Measurements from ENCODE around the gene CADPS. TPM values are rescaled to one million over a fixed set of nuclear protein-coding genes. Genes with fewer than 3 reads are reported as not detected.

CADPS gene
- polyA plus RNA-seq, 1 of the 3 experiments (the other 2 are of a cell fraction), result 5.8 TPM

DNA sequence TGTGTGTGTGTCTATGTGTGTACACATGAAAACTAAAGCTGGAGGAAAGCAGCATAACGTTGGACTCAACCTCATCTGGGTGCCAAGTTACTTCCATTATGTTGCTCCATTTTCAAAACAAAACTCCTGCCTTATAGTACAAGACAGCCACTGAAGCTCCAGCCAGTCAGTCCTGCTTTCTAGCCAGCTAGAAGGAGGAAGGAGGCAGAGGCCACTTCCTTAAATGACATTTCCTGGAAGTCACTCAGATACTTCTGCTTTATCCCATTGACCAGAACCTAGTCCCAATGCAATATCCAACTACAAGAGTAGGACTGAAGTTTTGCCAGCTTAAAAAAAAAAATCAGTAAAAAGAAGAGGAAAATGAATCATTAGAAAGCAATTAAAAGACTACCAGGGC, 31.7 kb downstream of the CADPS start:
- TF ChIP-seq POLR2AphosphoS5 (IDR thresholded peaks at IDR 0.05; ENCODE audit: low read depth, low read length) (no peak), GATA2 (CRISPR knock-in tag; IDR thresholded peaks at IDR 0.05) (no peak), CHD2 (IDR thresholded peaks at IDR 0.05; ENCODE audit: low read length, partially characterized antibody) (no peak), FOXJ3 (CRISPR knock-in tag; IDR thresholded peaks at IDR 0.05) (no peak), TCF12 (IDR thresholded peaks at IDR 0.05) (no peak), FOSL2 (IDR thresholded peaks at IDR 0.05; ENCODE audit: borderline replicate concordance, low read depth) (no peak), PBX3 (IDR thresholded peaks at IDR 0.05) (no peak), CTCF (IDR thresholded peaks at IDR 0.05) (no peak), SIN3A (IDR thresholded peaks at IDR 0.05; ENCODE audit: borderline replicate concordance, low read depth, low read length) (no peak), TAF1 (IDR thresholded peaks at IDR 0.05; ENCODE audit: borderline replicate concordance, low read depth, low read length) (no peak), RXRA (IDR thresholded peaks at IDR 0.05; ENCODE audit: borderline replicate concordance, low read depth) (no peak), GABPA (IDR thresholded peaks at IDR 0.05; ENCODE audit: low read depth) (no peak), ELF1 (IDR thresholded peaks at IDR 0.05) (no peak), YY1 (IDR thresholded peaks at IDR 0.05; ENCODE audit: low read depth) (no peak)
- TF ChIP-seq, protein P1, sequence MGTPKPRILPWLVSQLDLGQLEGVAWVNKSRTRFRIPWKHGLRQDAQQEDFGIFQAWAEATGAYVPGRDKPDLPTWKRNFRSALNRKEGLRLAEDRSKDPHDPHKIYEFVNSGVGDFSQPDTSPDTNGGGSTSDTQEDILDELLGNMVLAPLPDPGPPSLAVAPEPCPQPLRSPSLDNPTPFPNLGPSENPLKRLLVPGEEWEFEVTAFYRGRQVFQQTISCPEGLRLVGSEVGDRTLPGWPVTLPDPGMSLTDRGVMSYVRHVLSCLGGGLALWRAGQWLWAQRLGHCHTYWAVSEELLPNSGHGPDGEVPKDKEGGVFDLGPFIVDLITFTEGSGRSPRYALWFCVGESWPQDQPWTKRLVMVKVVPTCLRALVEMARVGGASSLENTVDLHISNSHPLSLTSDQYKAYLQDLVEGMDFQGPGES (IDR thresholded peaks at IDR 0.05; ENCODE audit: low read depth, low read length), result no peak
- TF ChIP-seq, protein P2, sequence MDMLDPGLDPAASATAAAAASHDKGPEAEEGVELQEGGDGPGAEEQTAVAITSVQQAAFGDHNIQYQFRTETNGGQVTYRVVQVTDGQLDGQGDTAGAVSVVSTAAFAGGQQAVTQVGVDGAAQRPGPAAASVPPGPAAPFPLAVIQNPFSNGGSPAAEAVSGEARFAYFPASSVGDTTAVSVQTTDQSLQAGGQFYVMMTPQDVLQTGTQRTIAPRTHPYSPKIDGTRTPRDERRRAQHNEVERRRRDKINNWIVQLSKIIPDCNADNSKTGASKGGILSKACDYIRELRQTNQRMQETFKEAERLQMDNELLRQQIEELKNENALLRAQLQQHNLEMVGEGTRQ (IDR thresholded peaks at IDR 0.05; ENCODE audit: borderline replicate concordance, low read depth, low read length), result no peak
- TF ChIP-seq, protein P3, sequence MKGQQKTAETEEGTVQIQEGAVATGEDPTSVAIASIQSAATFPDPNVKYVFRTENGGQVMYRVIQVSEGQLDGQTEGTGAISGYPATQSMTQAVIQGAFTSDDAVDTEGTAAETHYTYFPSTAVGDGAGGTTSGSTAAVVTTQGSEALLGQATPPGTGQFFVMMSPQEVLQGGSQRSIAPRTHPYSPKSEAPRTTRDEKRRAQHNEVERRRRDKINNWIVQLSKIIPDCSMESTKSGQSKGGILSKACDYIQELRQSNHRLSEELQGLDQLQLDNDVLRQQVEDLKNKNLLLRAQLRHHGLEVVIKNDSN (IDR thresholded peaks at IDR 0.05; ENCODE audit: borderline replicate concordance, low read depth), result no peak
- TF ChIP-seq, protein P4, sequence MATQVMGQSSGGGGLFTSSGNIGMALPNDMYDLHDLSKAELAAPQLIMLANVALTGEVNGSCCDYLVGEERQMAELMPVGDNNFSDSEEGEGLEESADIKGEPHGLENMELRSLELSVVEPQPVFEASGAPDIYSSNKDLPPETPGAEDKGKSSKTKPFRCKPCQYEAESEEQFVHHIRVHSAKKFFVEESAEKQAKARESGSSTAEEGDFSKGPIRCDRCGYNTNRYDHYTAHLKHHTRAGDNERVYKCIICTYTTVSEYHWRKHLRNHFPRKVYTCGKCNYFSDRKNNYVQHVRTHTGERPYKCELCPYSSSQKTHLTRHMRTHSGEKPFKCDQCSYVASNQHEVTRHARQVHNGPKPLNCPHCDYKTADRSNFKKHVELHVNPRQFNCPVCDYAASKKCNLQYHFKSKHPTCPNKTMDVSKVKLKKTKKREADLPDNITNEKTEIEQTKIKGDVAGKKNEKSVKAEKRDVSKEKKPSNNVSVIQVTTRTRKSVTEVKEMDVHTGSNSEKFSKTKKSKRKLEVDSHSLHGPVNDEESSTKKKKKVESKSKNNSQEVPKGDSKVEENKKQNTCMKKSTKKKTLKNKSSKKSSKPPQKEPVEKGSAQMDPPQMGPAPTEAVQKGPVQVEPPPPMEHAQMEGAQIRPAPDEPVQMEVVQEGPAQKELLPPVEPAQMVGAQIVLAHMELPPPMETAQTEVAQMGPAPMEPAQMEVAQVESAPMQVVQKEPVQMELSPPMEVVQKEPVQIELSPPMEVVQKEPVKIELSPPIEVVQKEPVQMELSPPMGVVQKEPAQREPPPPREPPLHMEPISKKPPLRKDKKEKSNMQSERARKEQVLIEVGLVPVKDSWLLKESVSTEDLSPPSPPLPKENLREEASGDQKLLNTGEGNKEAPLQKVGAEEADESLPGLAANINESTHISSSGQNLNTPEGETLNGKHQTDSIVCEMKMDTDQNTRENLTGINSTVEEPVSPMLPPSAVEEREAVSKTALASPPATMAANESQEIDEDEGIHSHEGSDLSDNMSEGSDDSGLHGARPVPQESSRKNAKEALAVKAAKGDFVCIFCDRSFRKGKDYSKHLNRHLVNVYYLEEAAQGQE (IDR thresholded peaks at IDR 0.05; ENCODE audit: low read depth, low read length), result no peak
- H3K9me3 ChIP-seq, result no peaks in the 10 kb centered on the region
- H3K27ac ChIP-seq (ENCODE audit: low read depth in 2 of 2, low read length in 1 of 2), result no peak overlapping the region
- CTCF ChIA-PET, result interaction anchor here (0.6 to 1.4 kb wide), 3 partner anchors 10 to 31 kb away, joined by 3 to 4 read pairs (median 3); partner anchors contain the start of gene CADPS
- no peak overlapping the region for H3K9ac ChIP-seq
- H4K20me1 ChIP-seq (ENCODE audit: insufficient read depth), result no peaks in the 10 kb centered on the region
- no peak overlapping the region for H3K4me3 ChIP-seq (ENCODE audit: low read depth in 2 of 2, low read length in 1 of 2)
- H3K4me2 ChIP-seq, result no peak overlapping the region
- no peaks in the 10 kb centered on the region for H3K9me2 ChIP-seq
- H3F3A ChIP-seq (replicated peaks; ENCODE audit: insufficient read depth), result no peaks in the 10 kb centered on the region
- no peaks in the 10 kb centered on the region for H3K79me2 ChIP-seq (ENCODE audit: insufficient read depth)
- no peaks in the 10 kb centered on the region for H3K4me1 ChIP-seq (ENCODE audit: control insufficient read depth in 1 of 2, insufficient read depth in 2 of 2, low read depth in 1 of 2, low read length in 1 of 2)
- no peak for DNase-seq
- H3K36me3 ChIP-seq (replicated peaks in 1 of 2; ENCODE audit: control insufficient read depth in 1 of 2, insufficient read depth in 2 of 2, low read length in 1 of 2), result no peaks in the 10 kb centered on the region
- POLR2A ChIA-PET, result interaction anchor here (0.6 kb wide), 1 partner anchor 400 kb away, joined by 5 read pairs; no protein-coding TSS in a partner anchor
- no peaks in the 10 kb centered on the region for H3K27me3 ChIP-seq (ENCODE audit: insufficient read depth)
- H2AFZ ChIP-seq (ENCODE audit: low read depth), result no peak overlapping the region
- 58% methylated on average over 1 of the region's 1 CpG for WGBS (ENCODE audit: low lambda C conversion rate)

All from SK-N-SH (cell line).